ENCODE data around the gene MTUS2.

Gene MTUS2

DNA sequence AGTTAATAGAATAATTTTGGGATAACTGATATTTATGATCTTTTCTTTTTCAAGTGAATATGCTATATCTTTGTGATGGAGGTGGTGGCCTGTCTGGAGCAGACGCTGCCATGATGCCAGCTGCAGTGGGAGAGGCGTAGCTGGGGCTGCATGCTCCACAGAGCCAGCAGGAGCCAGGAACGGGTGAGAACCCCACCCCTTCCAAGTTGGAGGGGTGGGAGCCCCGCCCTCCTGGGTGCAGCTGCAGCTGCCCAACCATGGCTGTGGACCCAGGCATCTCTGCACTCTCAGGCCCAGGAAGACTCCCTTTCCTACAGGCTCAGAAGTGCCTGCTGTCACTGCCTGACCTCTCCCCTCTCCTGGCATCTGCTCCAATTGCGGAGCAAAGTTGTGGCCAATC is 402.3 kb downstream of the MTUS2 start:
- H3K27me3 Mint-ChIP-seq: peaks cover 0 to 13% of the 10 kb centered on the region in 2 donors
- peaks cover 5 to 6% of the 10 kb centered on the region in 2 donors for H3K9me3 Mint-ChIP-seq

DNA sequence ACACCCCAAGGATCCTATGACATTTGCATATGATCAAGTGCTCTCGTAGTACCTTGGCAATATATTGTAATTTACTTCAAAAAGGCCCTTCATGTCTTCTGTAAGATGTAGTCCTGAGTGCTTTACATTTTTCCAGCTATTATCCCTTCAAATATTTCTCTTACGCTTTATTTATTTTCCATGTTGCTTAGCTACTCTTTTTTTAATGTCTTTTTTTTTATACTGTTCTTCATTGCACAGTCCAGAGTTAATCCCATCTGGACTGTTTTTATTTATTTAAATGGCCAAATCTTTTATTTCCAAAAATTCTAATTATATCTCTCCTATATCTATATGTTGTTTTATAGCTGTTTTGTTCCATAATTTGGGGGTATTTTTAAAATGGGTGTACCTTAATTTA is 404.1 kb downstream of the MTUS2 start:
- H3K36me3 Mint-ChIP-seq: no peaks in the 10 kb centered on the region
- no peak for DNase-seq
- no peaks in the 10 kb centered on the region for H3K4me1 Mint-ChIP-seq
- H3K9me3 Mint-ChIP-seq: peaks cover 5 to 6% of the 10 kb centered on the region in 2 donors
- no peak for ATAC-seq (replicated peaks)
- no peak overlapping the region for H3K4me3 Mint-ChIP-seq
- peaks cover 0 to 13% of the 10 kb centered on the region in 2 donors for H3K27me3 Mint-ChIP-seq
- H3K27ac Mint-ChIP-seq: no peak overlapping the region

More for the DNA sequence above, 402.3 kb downstream of the MTUS2 start:
- DNase-seq (no peak), ATAC-seq (replicated peaks) (no peak)
- Mint-ChIP-seq H3K4me1 (no peaks in the 10 kb centered on the region), H3K27ac (no peak overlapping the region), H3K36me3 (no peaks in the 10 kb centered on the region), H3K4me3 (no peak overlapping the region)

GRCh38 chr13:29227576-29227975 is 407.4 kb downstream of the MTUS2 start:
- Mint-ChIP-seq H3K4me3 (no peak overlapping the region), H3K4me1 (no peaks in the 10 kb centered on the region), H3K27ac (no peak overlapping the region), H3K9me3 (peaks cover 5 to 6% of the 10 kb centered on the region in 2 donors), H3K27me3 (peaks cover 0 to 7% of the 10 kb centered on the region in 2 donors), H3K36me3 (no peaks in the 10 kb centered on the region)
- DNase-seq: no peak
- ATAC-seq (replicated peaks): no peak

DNA sequence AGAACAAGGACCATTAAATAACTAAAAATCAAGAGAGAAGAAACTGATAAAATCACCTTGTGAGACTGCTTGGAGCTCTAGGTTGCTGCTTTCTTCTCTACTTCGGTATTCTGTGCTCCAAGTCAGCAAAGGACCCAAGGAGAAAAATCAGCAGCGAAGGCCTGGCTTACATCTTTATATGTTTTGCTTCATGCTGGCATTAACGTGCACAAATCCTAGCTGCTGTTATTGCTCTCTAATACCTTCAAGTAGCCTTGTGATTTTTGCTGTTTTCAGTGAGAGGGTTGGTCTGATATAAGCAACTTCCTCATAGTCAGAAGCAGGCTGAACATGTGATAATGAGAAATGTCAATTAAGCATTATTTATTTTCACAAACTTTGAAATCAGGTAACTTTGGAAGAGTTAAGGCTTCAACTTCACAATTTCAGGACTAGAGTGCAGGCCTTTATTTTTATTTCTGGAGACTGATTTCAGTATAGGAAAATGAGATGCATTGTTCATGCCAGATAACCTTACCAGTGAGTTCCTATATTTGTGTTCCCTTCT is 410.2 kb downstream of the MTUS2 start:
- no peak for ATAC-seq (replicated peaks)
- Mint-ChIP-seq H3K36me3 (no peaks in the 10 kb centered on the region), H3K4me3 (no peak overlapping the region), H3K9me3 (no peaks in the 10 kb centered on the region), H3K4me1 (no peaks in the 10 kb centered on the region), H3K27ac (no peak overlapping the region), H3K27me3 (no peaks in the 10 kb centered on the region)
- no peak for DNase-seq

- peaks cover 7 to 21% of the 10 kb centered on the region in 2 donors for H3K27me3 Mint-ChIP-seq
- H3K4me1 Mint-ChIP-seq: no peaks in the 10 kb centered on the region
- DNase-seq (no peak), ATAC-seq (replicated peaks) (no peak)
- no peak overlapping the region for H3K27ac Mint-ChIP-seq
- H3K4me3 Mint-ChIP-seq: no peak overlapping the region
- H3K9me3 Mint-ChIP-seq: peaks cover 2 to 4% of the 10 kb centered on the region in 2 donors
- no peaks in the 10 kb centered on the region for H3K36me3 Mint-ChIP-seq
These were observed 419.8 kb downstream of the MTUS2 start for GRCh38 chr13:29239653-29240525.

DNA sequence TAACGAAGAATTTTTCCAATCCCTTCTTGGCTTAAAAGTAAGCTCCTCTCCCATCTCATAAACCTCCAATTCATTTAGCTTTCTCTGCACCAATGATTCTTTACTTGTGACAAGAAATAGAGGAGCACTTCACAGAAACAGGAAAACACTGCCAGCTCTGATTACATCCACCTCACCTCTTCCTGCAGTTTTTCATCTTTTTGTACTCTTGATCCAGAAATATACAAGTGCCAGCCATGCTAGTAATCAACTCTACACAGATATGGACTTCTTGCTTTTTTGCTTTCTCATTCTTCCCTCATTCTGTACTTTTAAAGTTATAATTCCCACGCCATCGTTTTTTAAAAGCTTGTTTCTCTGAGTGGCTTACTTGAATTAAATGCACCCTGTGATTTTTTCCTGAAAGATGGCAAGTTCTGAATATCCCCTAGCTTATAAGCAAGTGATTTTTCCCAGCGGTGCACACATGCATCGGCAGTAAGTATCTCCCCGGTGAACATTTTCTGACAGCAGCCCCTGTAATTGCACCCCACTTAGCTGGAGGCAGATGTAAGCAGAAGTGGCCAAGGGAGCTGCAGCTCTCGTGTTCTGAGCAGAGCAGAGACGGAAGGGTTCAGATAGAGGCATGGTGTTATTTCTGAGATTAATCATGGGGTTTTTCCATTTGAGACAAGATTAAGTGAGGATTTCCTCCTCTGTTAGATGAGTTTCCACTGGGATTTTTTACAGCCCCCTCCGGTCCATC is 434.7 kb downstream of the MTUS2 start:
- H3K4me1 Mint-ChIP-seq: peaks cover 0 to 3% of the 10 kb centered on the region in 2 donors
- ATAC-seq (replicated peaks): peak; percentile 38 to 45
- DNase-seq: no peak
- H3K27ac Mint-ChIP-seq: no peak overlapping the region
- H3K36me3 Mint-ChIP-seq: no peaks in the 10 kb centered on the region
- no peak overlapping the region for H3K4me3 Mint-ChIP-seq
- peaks cover 26 to 37% of the 10 kb centered on the region in 2 donors for H3K27me3 Mint-ChIP-seq
- H3K9me3 Mint-ChIP-seq: no peaks in the 10 kb centered on the region

DNA sequence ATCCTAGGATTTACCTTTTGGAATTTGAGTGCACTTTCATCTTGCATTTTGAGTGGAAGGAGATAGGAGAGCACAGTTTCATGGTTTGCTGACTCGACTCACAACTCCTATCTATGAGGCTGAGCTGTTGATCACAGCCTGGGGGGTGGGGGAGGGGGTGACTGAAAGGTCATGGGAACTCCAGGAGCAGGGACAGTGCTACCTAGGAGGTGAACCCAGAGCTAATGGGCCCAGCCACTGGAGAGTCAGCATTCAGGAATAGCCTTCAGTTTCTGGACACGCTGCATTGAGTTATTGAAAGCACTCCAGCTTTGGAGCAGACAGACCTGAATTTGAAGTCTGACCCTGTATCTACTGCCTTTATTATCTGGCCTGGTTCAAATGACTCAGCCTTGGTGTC is 435.4 kb downstream of the MTUS2 start:
- Mint-ChIP-seq H3K27me3 (peaks cover 26 to 37% of the 10 kb centered on the region in 2 donors), H3K27ac (no peak overlapping the region), H3K4me3 (no peak overlapping the region), H3K4me1 (peaks cover 0 to 3% of the 10 kb centered on the region in 2 donors), H3K9me3 (no peaks in the 10 kb centered on the region), H3K36me3 (no peaks in the 10 kb centered on the region)
- DNase-seq (no peak), ATAC-seq (replicated peaks) (no peak)

DNA sequence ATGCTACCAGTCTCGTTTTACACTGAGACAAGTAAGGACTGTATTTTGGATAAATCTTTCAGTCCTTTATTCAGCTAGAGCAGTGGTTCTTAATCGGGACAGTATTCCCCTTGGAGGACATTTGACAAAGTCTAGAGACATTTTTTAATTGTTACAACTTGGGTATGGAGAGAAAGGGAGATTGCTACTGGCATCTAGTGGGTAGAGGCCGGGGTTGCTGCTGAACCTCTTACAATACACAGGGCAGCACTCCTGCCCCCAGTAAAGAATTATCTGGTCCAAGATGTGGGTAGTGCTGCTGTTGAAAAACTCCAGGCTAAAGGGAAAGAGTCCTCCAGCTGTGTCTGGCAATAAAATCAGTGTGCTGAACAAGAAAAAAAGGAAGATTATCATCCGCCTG is 440.5 kb downstream of the MTUS2 start:
- Mint-ChIP-seq H3K36me3 (no peaks in the 10 kb centered on the region), H3K4me1 (no peaks in the 10 kb centered on the region), H3K27me3 (peaks cover 15 to 19% of the 10 kb centered on the region in 2 donors), H3K4me3 (no peak overlapping the region), H3K27ac (no peak overlapping the region), H3K9me3 (peaks cover 5 to 12% of the 10 kb centered on the region in 2 donors)
- peak in 1 of 2 donors; percentile 34 for ATAC-seq (replicated peaks)
- no peak for DNase-seq

GRCh38 chr13:29266261-29266660 is 446.1 kb downstream of the MTUS2 start:
- no peak overlapping the region for H3K27ac Mint-ChIP-seq
- H3K27me3 Mint-ChIP-seq: peaks cover 18 to 19% of the 10 kb centered on the region in 2 donors
- no peak overlapping the region for H3K4me3 Mint-ChIP-seq
- peaks cover 5 to 13% of the 10 kb centered on the region in 2 donors for H3K9me3 Mint-ChIP-seq
- DNase-seq (no peak), ATAC-seq (replicated peaks) (no peak)
- no peaks in the 10 kb centered on the region for H3K36me3 Mint-ChIP-seq
- H3K4me1 Mint-ChIP-seq: no peaks in the 10 kb centered on the region

DNA sequence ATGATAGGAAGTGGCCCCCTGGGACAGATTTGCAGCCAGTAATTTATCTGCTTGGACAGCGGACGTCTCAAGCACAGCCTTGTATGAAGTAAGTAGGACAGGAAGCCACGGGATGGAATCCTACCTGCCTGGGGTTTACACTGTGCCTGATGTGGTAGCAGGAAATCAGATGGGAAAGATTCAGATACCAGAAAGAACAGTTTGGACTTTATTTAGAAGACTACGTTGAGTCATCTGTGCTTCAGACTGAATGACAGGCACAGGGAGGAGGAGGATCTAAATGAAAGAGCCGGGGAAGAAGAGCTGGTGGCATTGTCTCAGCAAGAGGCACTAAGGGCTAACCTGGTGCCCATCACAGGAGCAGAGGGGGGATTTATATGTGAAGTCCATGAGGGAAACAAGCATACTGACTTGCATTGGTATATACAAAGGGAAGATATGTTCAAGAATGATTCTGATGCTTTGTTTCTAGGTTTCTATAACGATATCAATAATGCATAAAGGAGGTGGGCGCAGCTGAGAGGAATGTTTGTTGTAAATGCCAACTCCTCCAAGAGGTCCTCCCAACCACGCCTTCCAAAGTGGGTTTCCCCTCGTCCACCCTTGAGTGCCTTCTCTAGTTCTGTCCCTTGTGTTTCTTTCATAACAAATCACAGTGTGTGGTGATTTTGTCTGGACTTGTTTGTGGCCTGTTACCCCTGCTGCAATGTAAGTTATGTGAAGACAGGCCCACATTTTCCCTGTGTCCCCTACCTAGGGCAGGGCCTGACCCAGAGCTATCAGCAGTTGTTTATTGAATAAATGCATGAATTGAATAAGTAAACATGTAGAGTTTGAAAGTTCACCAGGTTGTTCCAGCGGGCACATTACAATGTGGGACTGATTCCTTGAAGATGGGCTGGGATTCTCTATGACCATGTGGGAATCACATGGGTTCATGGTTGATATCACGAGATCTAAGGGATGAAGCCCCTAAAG is 446.9 kb downstream of the MTUS2 start:
- H3K27ac Mint-ChIP-seq: no peak overlapping the region
- H3K4me3 Mint-ChIP-seq: no peak overlapping the region
- no peaks in the 10 kb centered on the region for H3K4me1 Mint-ChIP-seq
- no peaks in the 10 kb centered on the region for H3K36me3 Mint-ChIP-seq
- H3K9me3 Mint-ChIP-seq: peaks cover 5 to 13% of the 10 kb centered on the region in 2 donors
- peaks cover 22% of the 10 kb centered on the region in 2 donors for H3K27me3 Mint-ChIP-seq
- no peak for ATAC-seq (replicated peaks)
- no peak for DNase-seq

- Mint-ChIP-seq H3K27me3 (peaks cover 18 to 22% of the 10 kb centered on the region in 2 donors), H3K36me3 (no peaks in the 10 kb centered on the region), H3K9me3 (peaks cover under 1 to 2% of the 10 kb centered on the region in 2 donors), H3K27ac (no peak overlapping the region), H3K4me1 (no peaks in the 10 kb centered on the region), H3K4me3 (no peak overlapping the region)
- ATAC-seq (replicated peaks) (no peak), DNase-seq (no peak)
These were observed 450.3 kb downstream of the MTUS2 start for GRCh38 chr13:29270271-29270985.

- no peak overlapping the region for H3K4me3 Mint-ChIP-seq
- H3K9me3 Mint-ChIP-seq: peaks cover 0 to 6% of the 10 kb centered on the region in 2 donors
- H3K36me3 Mint-ChIP-seq: no peaks in the 10 kb centered on the region
- H3K27ac Mint-ChIP-seq: no peak overlapping the region
- no peaks in the 10 kb centered on the region for H3K4me1 Mint-ChIP-seq
- H3K27me3 Mint-ChIP-seq: peaks cover 18 to 25% of the 10 kb centered on the region in 2 donors
- DNase-seq: no peak
- no peak for ATAC-seq (replicated peaks)
These were observed 451.5 kb downstream of the MTUS2 start for GRCh38 chr13:29271606-29272005.
